ENCODE data around the gene NET1. TPM values are rescaled to one million over a fixed set of nuclear protein-coding genes. Genes with fewer than 3 reads are reported as not detected.

Gene NET1
- total RNA-seq, 1 donor from 2014 or later, result 70.2 TPM

DNA sequence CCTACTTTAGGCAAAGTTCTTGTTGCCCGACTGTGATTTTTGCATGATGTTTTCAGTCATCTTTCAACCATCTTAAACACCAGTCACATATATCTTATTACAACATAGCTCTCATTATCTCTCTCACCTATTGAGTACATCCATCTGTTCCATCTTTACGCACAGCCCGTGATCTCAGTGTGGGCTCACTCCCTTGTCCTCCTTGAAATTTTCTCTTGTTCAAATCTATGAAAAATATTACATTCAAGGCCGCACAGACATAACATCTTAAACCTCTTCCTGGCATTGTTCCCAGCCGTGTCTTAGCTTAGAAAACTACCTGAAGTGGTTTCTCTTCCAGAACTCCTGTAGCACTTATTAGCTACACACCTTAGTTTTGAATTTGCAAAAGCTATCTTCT is 32.6 kb downstream of the NET1 start:
- DNase-seq (ENCODE audit: low read depth, low spot score), result no peak
- H3K27me3 Mint-ChIP-seq (ENCODE audit: low read depth), result no peaks in the 10 kb centered on the region
- no peak overlapping the region for H3K4me3 Mint-ChIP-seq
- H3K9me3 Mint-ChIP-seq, result no peaks in the 10 kb centered on the region
- no peaks in the 10 kb centered on the region for H3K36me3 Mint-ChIP-seq (ENCODE audit: low read depth)
- TF ChIP-seq, protein P1, sequence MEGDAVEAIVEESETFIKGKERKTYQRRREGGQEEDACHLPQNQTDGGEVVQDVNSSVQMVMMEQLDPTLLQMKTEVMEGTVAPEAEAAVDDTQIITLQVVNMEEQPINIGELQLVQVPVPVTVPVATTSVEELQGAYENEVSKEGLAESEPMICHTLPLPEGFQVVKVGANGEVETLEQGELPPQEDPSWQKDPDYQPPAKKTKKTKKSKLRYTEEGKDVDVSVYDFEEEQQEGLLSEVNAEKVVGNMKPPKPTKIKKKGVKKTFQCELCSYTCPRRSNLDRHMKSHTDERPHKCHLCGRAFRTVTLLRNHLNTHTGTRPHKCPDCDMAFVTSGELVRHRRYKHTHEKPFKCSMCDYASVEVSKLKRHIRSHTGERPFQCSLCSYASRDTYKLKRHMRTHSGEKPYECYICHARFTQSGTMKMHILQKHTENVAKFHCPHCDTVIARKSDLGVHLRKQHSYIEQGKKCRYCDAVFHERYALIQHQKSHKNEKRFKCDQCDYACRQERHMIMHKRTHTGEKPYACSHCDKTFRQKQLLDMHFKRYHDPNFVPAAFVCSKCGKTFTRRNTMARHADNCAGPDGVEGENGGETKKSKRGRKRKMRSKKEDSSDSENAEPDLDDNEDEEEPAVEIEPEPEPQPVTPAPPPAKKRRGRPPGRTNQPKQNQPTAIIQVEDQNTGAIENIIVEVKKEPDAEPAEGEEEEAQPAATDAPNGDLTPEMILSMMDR (conservative IDR thresholded peaks at IDR 0.05), result no peak
- H3K4me1 Mint-ChIP-seq, result peaks cover 44% of the 10 kb centered on the region
- H3K27ac Mint-ChIP-seq (ENCODE audit: unreplicated experiment), result no peak overlapping the region

DNA sequence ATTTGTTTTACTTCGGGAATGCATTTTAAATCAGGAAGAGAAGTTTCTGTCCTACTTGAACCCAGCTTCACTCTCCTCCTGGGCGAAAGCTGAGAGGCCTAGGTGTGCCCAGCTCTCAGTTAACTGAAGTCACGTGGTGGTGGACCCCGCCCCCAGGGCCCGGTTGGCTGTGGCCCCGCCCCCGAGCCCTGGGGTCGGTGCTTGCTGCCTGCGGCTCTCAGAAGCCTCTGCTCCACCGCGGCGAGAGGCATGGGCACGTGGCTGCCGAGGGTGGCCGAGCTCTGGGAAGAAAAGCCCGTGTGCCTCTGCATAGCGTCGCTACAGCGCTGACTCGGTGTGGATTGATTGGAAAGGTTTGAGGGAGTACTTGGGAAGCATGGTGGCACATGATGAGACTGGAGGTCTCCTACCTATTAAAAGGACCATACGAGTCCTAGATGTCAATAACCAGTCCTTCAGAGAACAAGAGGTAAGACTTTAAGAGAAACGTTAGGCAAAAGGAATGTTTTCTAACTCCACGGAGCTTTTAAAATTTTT is 34.1 kb downstream of the NET1 start:
- H3K27me3 Mint-ChIP-seq (ENCODE audit: low read depth), result no peaks in the 10 kb centered on the region
- peak overlapping the region; percentile 85 for H3K4me3 Mint-ChIP-seq
- peak overlapping the region; percentile 85 for H3K27ac Mint-ChIP-seq (ENCODE audit: unreplicated experiment)
- peaks cover 42% of the 10 kb centered on the region for H3K4me1 Mint-ChIP-seq
- DNase-seq (ENCODE audit: low read depth, low spot score), result peak; percentile 79
- no peaks in the 10 kb centered on the region for H3K9me3 Mint-ChIP-seq
- H3K36me3 Mint-ChIP-seq (ENCODE audit: low read depth), result no peaks in the 10 kb centered on the region
- TF ChIP-seq, protein P1 (conservative IDR thresholded peaks at IDR 0.05), result no peak

DNA sequence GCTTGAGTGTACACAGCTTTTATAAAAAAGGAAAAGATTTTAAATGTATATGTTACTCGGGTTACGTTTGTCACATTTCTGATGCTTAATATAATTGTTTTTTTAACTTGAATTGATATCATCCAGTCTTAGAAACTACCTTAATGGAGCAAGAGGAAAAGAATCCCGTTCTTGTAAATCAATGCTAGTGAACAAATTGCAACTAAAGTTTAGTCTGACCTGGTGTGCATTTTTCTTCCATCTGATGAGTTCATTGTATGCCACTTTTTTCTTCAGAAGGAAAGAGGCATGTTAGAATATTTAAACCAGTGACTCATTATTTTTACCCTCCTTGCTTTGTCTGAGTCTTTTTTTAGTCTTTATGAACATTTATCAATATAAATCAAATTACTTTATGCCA is 34.7 kb downstream of the NET1 start:
- TF ChIP-seq, protein P1 (conservative IDR thresholded peaks at IDR 0.05), result no peak
- no peaks in the 10 kb centered on the region for H3K27me3 Mint-ChIP-seq (ENCODE audit: low read depth)
- H3K4me1 Mint-ChIP-seq, result peaks cover 45% of the 10 kb centered on the region
- H3K27ac Mint-ChIP-seq (ENCODE audit: unreplicated experiment), result peak overlapping the region; percentile 9
- peak overlapping the region; percentile 85 for H3K4me3 Mint-ChIP-seq
- no peaks in the 10 kb centered on the region for H3K36me3 Mint-ChIP-seq (ENCODE audit: low read depth)
- no peak for DNase-seq (ENCODE audit: low read depth, low spot score)
- no peaks in the 10 kb centered on the region for H3K9me3 Mint-ChIP-seq

DNA sequence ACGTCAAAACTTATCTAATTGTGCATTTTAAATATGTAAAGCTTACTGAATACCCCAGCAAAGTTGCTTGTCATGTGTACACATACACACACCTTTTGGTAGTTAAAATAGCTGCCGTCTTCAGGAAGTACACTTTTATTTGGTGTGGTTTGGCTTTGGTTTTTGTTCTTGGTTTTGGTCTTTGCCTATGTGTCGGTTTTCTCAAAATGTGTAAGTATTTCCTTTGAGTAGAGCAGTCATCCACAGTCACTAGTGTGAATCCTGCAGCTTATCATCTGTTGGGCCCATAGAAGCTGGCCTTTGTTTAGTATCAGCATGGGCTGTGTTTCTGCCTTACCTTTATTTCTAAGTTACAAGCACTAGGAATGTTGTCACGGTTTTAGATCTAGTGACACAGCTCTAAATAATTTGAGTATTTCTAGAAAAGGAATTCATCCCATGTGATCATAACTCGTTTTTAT is 35.3 kb downstream of the NET1 start:
- peak overlapping the region; percentile 76 for H3K27ac Mint-ChIP-seq (ENCODE audit: unreplicated experiment)
- TF ChIP-seq, protein P1 (conservative IDR thresholded peaks at IDR 0.05), result no peak
- peak overlapping the region; percentile 85 for H3K4me3 Mint-ChIP-seq
- H3K9me3 Mint-ChIP-seq, result no peaks in the 10 kb centered on the region
- H3K4me1 Mint-ChIP-seq, result peaks cover 41% of the 10 kb centered on the region
- no peak for DNase-seq (ENCODE audit: low read depth, low spot score)
- peaks cover 3% of the 10 kb centered on the region for H3K36me3 Mint-ChIP-seq (ENCODE audit: low read depth)
- H3K27me3 Mint-ChIP-seq (ENCODE audit: low read depth), result no peaks in the 10 kb centered on the region

DNA sequence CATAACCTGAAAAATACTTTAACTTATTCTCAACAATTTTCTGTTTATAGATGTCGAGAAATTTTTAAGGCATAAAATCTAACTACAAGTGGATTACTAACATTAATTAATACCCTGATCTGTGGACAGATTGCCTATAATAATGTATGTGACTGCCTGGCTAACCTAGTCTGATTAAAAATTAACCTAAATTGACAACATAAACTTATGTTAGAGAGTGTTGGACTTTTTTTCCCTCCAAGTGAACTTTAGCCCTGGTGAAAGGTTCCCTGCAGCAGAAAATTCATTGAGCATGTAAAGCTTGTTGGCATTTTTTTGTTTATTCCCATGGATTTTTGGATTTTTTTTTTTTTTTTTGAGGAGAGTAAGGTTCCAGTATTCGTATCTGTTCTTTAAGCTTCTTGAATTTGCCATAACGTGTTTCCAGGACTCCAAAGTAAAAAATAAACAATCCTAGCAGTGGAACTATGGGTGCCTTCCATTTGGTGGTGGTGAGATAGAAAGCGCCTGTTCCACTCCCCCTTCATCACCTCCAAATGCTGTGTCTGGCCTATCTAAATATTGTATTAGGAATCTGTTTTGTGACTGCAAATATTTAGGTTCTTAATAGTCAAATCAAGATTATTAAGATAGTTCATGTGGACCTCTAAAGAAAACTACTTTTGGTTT is 36.1 kb downstream of the NET1 start:
- H3K36me3 Mint-ChIP-seq (ENCODE audit: low read depth), result peaks cover 6% of the 10 kb centered on the region
- H3K27ac Mint-ChIP-seq (ENCODE audit: unreplicated experiment), result no peak overlapping the region

More for the DNA sequence above, 36.1 kb downstream of the NET1 start:
- Mint-ChIP-seq H3K4me3 (peak overlapping the region; percentile 74), H3K27me3 (ENCODE audit: low read depth) (no peaks in the 10 kb centered on the region), H3K4me1 (peaks cover 41% of the 10 kb centered on the region), H3K9me3 (no peaks in the 10 kb centered on the region)
- TF ChIP-seq, protein P1 (conservative IDR thresholded peaks at IDR 0.05), result no peak
- DNase-seq (ENCODE audit: low read depth, low spot score), result no peak

All from neural crest cell (in vitro differentiated cells).